HFFc6 (cell line): ENCODE measurements around the gene PIN1. TPM values are rescaled to one million over a fixed set of nuclear protein-coding genes. Genes with fewer than 3 reads are reported as not detected.
A peak's percentile ranks its signal among the peaks of the same experiment; 100 is the strongest.

ENCODE experiments used
- DNase-seq: peaks from one replicate; pipeline ENCODE4 v3.0.0-alpha.2; 2018
- H3K27ac Mint-ChIP-seq: 2 replicates; pipeline ENCODE4 v1.8.0; 2020; ENCODE audit warnings: mild to moderate bottlenecking, mixed read lengths
- H3K27me3 Mint-ChIP-seq: 2 replicates; pipeline ENCODE4 v1.8.0; 2021; ENCODE audit warnings: mild to moderate bottlenecking, moderate library complexity, mixed read lengths; ENCODE audit not compliant: insufficient read depth
- H3K36me3 Mint-ChIP-seq: 2 replicates; pipeline ENCODE4 v1.8.0; 2021; ENCODE audit warnings: low read depth, mixed read lengths
- H3K4me1 Mint-ChIP-seq: 2 replicates; pipeline ENCODE4 v1.8.0; 2020; ENCODE audit warnings: low read depth, mixed read lengths
- H3K4me3 Mint-ChIP-seq: 2 replicates; pipeline ENCODE4 v1.8.0; 2020; ENCODE audit warnings: mild to moderate bottlenecking, moderate library complexity, mixed read lengths
- H3K9me3 Mint-ChIP-seq: 2 replicates; pipeline ENCODE4 v1.8.0; 2020; ENCODE audit warnings: mild to moderate bottlenecking, mixed read lengths
- CTCF ChIP-seq: fragments of 200-600 bp; sonication (generic); IDR thresholded peaks from 2 replicates; pipeline ENCODE4 v1.5.0; 2021; ENCODE audit warnings: antibody characterized with exemption, mild to moderate bottlenecking
- total RNA-seq, 6 experiments: library from RNA; stranded (reverse); fragmentation: NEBNext Ultra II Directional; extraction: Animal tissue kit (Norgen Biotek cat#: 25700); gene quantifications; 2 replicates in 1 of 6; 3 replicates in 5 of 6; pipeline ENCODE4 v1.2.3, GENCODE V29; 2021

The PIN1 gene
- total RNA-seq, 6 experiments from 2014 or later: 113 to 153 (median 120) TPM

- H3K4me3 Mint-ChIP-seq: no peak overlapping the region
- no peak for DNase-seq
- H3K27ac Mint-ChIP-seq: no peak overlapping the region
- peaks cover 17% of the 10 kb centered on the region for H3K36me3 Mint-ChIP-seq
- peak; percentile 71 for TF ChIP-seq CTCF
- H3K27me3 Mint-ChIP-seq: no peaks in the 10 kb centered on the region; the same call in 1 of the 2 replicates
- H3K4me1 Mint-ChIP-seq: peaks cover 24% of the 10 kb centered on the region
- no peaks in the 10 kb centered on the region for H3K9me3 Mint-ChIP-seq
Observed at GRCh38 chr19:9848060-9848459, 12.9 kb downstream of the PIN1 start.

- Mint-ChIP-seq H3K27ac (no peak overlapping the region), H3K27me3 (peaks cover under 1% of the 10 kb centered on the region; the same call in 1 of the 2 replicates), H3K4me3 (no peak overlapping the region), H3K4me1 (peaks cover 27% of the 10 kb centered on the region), H3K9me3 (peaks cover 1% of the 10 kb centered on the region; the same call in 1 of the 2 replicates), H3K36me3 (peaks cover 13% of the 10 kb centered on the region)
- no peak for DNase-seq
- TF ChIP-seq CTCF: no peak
Observed at GRCh38 chr19:9848762-9849161, 13.6 kb downstream of the PIN1 start.

- Mint-ChIP-seq H3K4me3 (no peak overlapping the region), H3K9me3 (peaks cover 4% of the 10 kb centered on the region; the same call in 1 of the 2 replicates), H3K4me1 (peaks cover 27% of the 10 kb centered on the region), H3K27me3 (peaks cover 2% of the 10 kb centered on the region; the same call in 1 of the 2 replicates), H3K36me3 (peaks cover 15% of the 10 kb centered on the region), H3K27ac (no peak overlapping the region)
- TF ChIP-seq CTCF: no peak
- DNase-seq: no peak
Observed at GRCh38 chr19:9849791-9850190, 14.7 kb downstream of the PIN1 start.

GRCh38 chr19:9850235-9850959 is 15.3 kb downstream of the PIN1 start:
- DNase-seq: no peak
- Mint-ChIP-seq H3K4me1 (peaks cover 27% of the 10 kb centered on the region), H3K9me3 (peaks cover 4% of the 10 kb centered on the region; the same call in 1 of the 2 replicates), H3K27ac (no peak overlapping the region), H3K4me3 (no peak overlapping the region), H3K36me3 (peaks cover 15% of the 10 kb centered on the region), H3K27me3 (peaks cover 2% of the 10 kb centered on the region; the same call in 1 of the 2 replicates)
- no peak for TF ChIP-seq CTCF

- H3K27me3 Mint-ChIP-seq: peaks cover 3% of the 10 kb centered on the region; the same call in 1 of the 2 replicates
- no peak for TF ChIP-seq CTCF
- no peak overlapping the region for H3K4me3 Mint-ChIP-seq
- H3K4me1 Mint-ChIP-seq: peaks cover 10% of the 10 kb centered on the region
- peaks cover 4% of the 10 kb centered on the region; the same call in 1 of the 2 replicates for H3K9me3 Mint-ChIP-seq
- no peak overlapping the region for H3K27ac Mint-ChIP-seq
- H3K36me3 Mint-ChIP-seq: peaks cover 15% of the 10 kb centered on the region
- DNase-seq: no peak
Observed at GRCh38 chr19:9854282-9854846, 19.2 kb downstream of the PIN1 start.
